ENCODE measurements around the gene PRUNE2.

Gene PRUNE2

DNA sequence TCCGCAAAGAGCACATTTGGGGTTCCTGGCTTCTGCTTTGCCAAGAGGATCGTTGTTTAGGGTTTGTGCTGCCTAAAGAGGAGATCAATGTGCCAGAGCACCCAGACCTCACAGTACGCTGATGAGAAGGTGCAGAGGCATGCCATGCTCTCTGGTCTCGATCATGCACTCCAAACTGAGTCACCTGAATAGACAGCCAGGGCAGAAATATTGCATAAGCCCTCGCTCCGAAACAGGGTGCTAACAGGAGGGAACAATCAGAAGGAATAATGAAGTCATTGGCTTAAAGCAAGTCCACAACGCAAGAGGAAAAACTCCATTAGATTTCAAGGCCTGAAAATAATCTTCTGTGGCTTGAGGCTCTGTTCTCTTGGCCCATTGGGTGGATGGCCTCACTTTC, 322.7 kb downstream of the PRUNE2 start:
- TF ChIP-seq CTCF (conservative IDR thresholded peaks at IDR 0.05) = no peak
- peak overlapping the region; percentile 97; the same call in 1 of the 2 replicates for H3K27ac ChIP-seq

DNA sequence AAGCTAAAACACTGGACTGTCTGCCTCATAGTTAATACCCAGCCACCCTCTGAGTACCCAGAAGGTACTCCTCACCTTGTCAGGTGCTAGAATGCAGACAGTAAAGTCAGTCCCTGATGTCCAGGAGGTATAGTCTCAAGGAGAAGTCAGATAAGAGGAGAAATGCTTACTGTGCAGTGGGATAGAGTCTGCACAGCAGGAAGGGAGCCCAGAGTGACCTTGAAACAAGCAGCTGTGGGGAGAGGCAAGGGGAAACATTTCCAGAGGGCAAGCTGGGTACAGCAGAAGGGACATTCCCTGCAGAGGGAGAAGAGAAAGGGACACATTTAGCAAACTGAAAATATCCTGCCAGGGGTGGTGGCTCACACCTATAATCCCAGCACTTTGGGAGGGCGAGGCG, 324.2 kb downstream of the PRUNE2 start:
- TF ChIP-seq CTCF (conservative IDR thresholded peaks at IDR 0.05) = no peak
- no peak overlapping the region for H3K27ac ChIP-seq

- H3K27ac ChIP-seq = no peak overlapping the region
These were observed 325.1 kb downstream of the PRUNE2 start for GRCh38 chr9:76580820-76581219.

GRCh38 chr9:76580188-76580587, 325.7 kb downstream of the PRUNE2 start:
- no peak for TF ChIP-seq CTCF (conservative IDR thresholded peaks at IDR 0.05)
- H3K27ac ChIP-seq = no peak overlapping the region

More at GRCh38 chr9:76580820-76581219, 325.1 kb downstream of the PRUNE2 start:
- no peak for TF ChIP-seq CTCF (conservative IDR thresholded peaks at IDR 0.05)

GRCh38 chr9:76576344-76576743, 329.6 kb downstream of the PRUNE2 start:
- no peak overlapping the region for H3K27ac ChIP-seq
- TF ChIP-seq CTCF (conservative IDR thresholded peaks at IDR 0.05) = no peak

DNA sequence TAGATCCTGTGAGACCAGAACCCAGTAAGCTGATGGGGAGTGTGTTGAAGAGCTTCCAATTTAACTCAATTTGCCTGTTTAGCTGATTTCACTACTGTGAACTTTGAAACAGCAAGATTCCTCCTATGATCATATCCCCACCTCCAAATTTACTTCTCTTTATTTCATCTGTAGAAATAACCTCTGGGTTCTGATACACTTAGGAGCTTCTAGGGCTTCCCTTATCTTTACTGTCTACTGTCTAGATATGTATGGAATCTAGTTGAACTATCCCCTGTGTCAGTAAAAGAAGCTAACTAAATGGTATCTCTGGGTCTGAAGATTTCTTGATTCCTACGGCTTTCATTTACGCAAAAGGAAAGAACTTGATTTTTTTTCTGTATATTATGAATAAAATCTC, 330.2 kb downstream of the PRUNE2 start:
- TF ChIP-seq CTCF (conservative IDR thresholded peaks at IDR 0.05) = no peak
- H3K27ac ChIP-seq = no peak overlapping the region

GRCh38 chr9:76573905-76574760, 331.8 kb downstream of the PRUNE2 start:
- H3K27ac ChIP-seq = no peak overlapping the region
- TF ChIP-seq CTCF (conservative IDR thresholded peaks at IDR 0.05) = no peak

Data from VCaP (cell line).